Fibroblast of skin of scalp (primary cell): ENCODE results near the gene MON1B. TPM values are rescaled to one million over a fixed set of nuclear protein-coding genes. Genes with fewer than 3 reads are reported as not detected.
"Not testable (repeated sequence)": the region's sequence is repeated elsewhere in the genome, so short reads cannot be mapped to it uniquely, and the experiment has no call there.

ENCODE experiments used
- DNase-seq: peaks from one replicate; pipeline ENCODE4 v3.0.0-alpha.2; 2013
- polyA plus RNA-seq, 2 experiments: library from polyadenylated mRNA; unstranded; fragments of 120-200 nt; gene quantifications; one replicate each; pipeline ENCODE4 v1.2.1, GENCODE V29; 2013; ENCODE audit not compliant: insufficient read length in 2 of 2

The MON1B gene
- polyA plus RNA-seq (2013, experiment 1 of 2; ENCODE audit: insufficient read length), result 26.7 TPM
- polyA plus RNA-seq (2013, experiment 2 of 2; ENCODE audit: insufficient read length), result 21.4 TPM

GRCh38 chr16:77190478-77191258, at the start of gene MON1B:
TSS of gene MON1B (plus strand) at chr16:77191190. CDS start at chr16:77191486, 296 bp downstream.
- peak; percentile 99 for DNase-seq

DNA sequence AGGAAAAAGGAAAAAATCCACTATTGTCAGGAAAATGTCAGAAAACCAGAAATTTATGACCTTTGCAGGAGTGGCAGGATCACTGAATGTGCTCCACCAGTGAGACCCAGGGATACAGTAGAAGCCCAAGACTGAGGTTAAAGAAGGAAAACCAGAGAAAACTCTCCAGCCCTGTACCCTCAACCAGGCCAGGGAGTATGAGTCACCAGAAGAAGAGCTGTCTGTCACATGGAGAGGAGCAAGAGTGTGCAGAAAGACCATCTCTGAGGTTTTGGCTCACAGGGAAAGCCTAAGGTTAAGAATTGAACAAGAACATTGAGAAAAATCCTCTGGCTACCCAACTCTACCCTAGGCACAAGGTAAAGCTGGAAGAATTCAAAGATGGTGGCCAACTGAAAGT, 47.6 kb upstream of the MON1B start:
- no peak for DNase-seq

DNA sequence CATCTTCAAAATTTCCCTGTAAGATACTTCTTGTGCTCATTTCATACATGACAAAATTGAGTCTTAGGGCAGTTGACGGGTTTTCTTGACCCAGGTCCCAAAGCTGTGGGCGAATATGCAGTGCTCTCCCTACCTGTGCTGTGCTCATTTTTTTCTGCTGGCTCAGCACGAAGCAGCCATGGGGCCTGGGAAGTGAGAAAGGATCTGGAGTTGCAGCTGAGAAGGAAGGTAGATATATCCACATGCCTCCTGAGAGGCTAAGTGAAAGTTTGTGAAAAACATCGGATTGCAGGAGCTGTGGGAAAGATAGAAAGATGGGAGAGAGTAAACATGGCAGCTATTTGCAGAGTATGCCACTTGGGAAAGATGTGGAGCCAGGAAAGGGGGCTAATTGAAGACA, 42.9 kb upstream of the MON1B start:
- no peak for DNase-seq

DNA sequence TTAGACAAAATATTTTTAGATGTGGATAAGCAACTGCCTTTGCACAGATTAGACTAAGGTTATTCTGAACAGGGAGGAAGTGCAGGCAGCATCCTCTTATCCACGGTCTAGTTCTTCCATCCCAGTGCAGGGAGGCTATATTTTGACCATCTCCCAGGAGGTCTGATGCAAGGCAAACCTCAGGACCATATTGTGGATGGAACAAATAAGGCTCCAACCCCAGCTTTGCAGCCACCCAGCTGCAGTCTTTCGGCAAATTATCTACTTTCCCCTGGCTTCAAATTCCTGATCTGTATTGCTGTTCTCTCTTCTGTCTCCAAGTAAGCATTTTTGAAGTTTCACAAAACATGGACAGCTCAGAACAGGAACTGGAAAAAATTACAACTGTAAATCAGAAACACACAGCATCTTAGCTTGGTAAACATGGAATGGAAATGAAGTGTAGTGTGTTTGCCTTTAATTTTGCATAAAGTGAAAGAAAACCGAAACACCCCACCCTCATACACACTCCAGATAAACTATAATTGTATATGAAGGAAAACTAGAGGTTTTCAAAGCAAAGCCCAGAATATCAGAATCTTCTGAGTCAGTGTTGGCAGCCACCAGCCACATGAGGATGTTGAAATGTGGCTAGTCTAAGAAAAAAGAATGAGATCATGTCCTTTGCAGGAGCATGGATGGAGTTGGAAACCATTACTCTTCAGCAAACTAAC, 33.5 kb upstream of the MON1B start:
- DNase-seq, result no peak

DNA sequence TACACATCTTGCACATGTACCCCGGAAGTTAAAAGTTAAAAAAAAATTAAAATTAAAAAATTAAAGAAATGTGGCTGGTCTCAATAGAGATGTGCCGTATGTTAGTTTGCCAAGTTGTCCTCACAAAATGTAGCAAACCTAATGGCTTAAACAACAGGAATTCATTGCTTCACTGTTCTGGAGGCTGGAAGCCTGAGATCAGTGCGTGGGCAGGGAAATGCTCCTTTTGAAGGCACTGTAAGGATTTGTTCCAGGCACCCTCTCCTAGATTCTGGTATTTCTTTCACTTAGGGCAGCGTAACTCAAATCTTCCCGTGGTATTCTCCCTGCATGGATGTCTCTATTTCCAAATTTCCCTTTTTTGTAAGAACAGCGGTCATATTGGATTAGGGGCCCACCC, 32.7 kb upstream of the MON1B start:
- no peak for DNase-seq

- no peak for DNase-seq
Observed at GRCh38 chr16:77165006-77165405, 26.0 kb upstream of the MON1B start.

DNA sequence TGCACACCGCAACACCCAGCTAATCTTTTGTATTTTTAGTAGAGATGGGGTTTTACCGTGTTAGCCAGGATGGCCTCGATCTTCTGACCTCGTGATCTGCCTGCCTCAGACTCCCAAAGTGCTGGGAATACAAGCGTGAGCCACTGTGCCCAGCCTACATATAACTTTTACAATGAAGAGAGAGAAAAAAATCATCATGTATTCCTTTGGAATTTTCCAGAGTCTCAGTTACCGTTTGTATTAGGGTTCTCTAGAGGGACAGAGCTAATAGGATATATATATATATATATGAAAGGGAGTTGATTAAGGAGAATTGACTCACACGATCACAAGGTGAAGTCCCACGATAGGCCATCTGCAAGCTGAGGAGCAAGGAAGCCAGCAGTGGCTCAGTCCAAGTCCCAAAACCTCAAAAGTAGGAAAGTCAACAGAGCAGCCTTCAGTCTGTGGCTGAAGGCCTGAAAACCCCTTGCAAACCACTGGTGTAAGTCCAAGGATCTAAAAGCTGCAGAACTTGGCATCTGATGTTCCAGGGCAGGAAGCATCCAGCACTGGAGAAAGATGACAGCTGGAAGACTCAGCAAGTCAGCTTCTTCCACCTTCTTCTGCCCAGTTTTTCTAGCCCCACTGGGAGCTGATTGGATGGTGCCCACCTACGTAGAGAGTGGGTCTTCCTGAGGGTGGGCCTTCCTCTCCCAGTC, 25.3 kb upstream of the MON1B start:
- DNase-seq, result not testable (repeated sequence)

DNA sequence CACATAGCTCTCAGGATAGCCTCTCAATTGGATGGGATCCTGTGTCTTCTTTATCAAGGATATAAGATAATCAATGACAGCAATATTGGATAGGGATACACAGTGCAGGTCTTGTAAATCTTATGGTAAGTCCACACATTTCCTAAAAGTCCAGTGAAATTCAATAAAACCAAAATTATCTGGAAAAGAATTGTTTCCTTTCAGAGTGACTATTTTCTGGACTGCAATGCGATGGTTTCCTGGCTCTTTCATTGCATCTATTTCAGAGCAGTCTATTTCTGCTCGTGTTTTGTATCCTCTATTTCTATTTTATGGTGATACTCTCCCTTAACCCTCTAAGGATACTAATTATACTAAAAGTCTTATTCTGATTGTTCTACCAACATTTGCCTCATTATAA, 24.3 kb upstream of the MON1B start:
- DNase-seq, result no peak

- no peak for DNase-seq
Observed at GRCh38 chr16:77168901-77169300, 22.1 kb upstream of the MON1B start.

GRCh38 chr16:77169650-77170236, 21.2 kb upstream of the MON1B start:
- DNase-seq, result peak; percentile 20

GRCh38 chr16:77170805-77171204, 20.2 kb upstream of the MON1B start:
- no peak for DNase-seq

DNA sequence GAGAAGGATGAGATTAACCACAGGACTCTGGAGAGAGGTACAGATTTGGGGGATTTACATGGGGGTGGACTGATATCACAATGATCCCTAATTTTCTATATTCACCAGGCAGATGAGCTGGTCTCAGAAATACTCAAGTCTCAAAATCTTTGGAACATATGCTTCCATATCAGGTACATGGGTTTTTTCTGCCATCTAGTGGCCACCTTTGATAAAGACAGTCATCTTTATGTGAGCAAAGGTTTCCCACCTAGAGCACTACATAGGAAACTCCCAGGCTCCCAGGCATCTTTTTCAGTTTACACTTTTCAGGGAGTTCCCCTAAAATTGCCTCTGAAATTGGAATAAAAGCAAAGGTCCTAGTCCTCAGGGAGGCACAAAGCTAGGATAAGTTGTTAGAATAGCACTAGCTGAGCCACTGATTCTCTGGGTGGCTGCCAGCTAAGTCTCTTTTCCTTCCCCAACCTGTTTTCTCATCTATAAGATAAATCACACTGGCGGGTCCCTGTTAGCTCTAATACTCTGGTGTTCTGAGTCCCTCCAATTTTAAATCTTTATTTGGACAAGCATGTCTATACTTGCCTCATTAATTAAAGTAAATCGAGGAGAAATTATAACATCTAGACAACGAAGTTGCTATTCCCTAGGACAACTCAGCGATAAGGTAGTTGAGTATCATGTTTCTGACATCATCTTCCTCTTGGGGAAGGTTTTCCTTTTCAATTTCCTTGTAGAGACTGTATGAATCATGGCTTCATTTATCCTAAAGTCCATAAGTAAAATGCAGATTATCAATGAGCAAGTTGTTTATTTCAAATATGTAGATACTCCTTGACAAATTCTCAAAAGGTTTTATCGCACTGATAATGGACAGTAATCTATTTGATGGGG, 19.0 kb upstream of the MON1B start:
- DNase-seq, result peak; percentile 53

DNA sequence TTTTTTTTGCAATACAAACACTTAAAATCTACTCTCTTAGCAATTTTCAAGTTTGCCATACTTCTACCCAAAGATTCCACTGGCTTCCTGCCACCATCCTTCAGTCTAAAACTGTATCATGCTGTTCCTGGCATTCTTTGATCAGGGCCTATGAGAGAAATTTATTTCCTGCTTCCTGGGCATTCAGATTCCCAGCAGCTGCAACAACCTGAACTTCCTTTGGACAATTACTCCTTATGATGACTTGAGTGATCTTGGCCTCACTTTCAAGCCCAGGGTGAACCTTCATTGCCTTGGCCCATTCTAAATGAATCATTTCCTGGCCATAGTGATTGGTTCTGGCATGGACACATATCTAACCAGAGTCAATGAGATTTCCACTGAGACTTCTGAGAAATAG, 18.0 kb upstream of the MON1B start:
- DNase-seq, result no peak

DNA sequence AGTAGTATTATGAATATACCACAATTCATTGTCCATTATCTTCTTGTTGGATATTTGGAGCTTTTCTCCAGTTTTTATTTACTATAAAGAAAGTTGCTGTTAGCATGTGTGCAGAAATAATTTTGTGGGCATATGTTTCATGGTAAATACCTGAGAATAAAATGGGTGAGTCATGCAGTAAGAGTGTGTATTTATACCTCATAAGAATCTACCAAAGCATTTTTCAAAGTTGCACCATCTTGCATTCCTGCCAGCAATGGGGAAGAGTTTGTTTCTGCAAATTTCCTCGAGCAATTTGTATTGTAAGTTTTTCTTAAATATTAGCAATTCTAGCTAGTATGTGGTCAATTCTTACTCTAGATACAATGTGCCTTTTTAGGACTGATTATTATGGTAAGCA, 7.9 kb upstream of the MON1B start:
- DNase-seq, result peak; percentile 6

GRCh38 chr16:77186298-77186697, 4.7 kb upstream of the MON1B start:
- DNase-seq, result not testable (repeated sequence)

DNA sequence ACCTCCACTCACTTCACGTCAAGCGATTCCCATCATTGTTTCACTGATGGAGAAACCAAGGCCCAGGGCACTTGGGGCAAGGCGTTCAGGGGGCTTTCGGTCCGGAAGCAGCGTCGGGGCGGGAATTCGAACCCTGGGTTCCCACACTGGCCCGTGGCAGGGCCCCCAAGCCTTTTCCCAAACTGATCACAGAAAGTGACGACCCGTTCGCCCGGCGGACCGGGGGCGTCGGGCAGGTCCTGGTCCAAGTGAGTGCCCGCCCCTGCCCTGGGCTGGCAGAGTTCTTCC, 856 bp upstream of the MON1B start:
- DNase-seq, result no peak

GRCh38 chr16:77191259-77191969, 424 bp downstream of the MON1B start:
- no peak for DNase-seq

DNA sequence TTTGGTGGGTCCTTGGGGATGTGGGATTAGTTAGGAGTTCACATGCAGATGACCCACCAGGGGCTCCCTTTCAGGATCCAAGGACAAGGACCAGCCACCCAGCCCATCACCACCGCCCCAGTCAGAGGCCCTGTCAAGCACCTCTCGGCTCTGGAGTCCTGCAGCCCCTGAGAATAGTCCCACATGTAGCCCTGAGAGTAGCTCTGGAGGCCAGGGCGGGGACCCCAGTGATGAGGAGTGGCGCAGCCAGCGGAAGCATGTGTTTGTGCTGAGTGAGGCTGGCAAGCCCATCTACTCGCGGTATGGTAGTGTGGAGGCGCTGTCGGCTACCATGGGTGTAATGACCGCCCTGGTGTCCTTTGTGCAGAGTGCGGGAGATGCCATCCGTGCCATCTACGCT, 2.4 kb downstream of the MON1B start:
- DNase-seq, result no peak

GRCh38 chr16:77194295-77195231, 3.6 kb downstream of the MON1B start:
- DNase-seq, result no peak

GRCh38 chr16:77195411-77195810, 4.4 kb downstream of the MON1B start:
- DNase-seq, result no peak
